ENCODE results near the gene RAD23B. TPM values are rescaled to one million over a fixed set of nuclear protein-coding genes. Genes with fewer than 3 reads are reported as not detected.

RAD23B gene
- total RNA-seq, 1 experiment from 2014 or later: 114 TPM

GRCh38 chr9:107242073-107243030 lies 40.7 kb upstream of the RAD23B start:
- Histone ChIP-seq H3K27me3 (ENCODE audit: control insufficient read depth, insufficient read depth, low read length) (no peaks in the 10 kb centered on the region), H3K4me1 (ENCODE audit: control insufficient read depth, insufficient read depth, low read length) (peaks cover 3% of the 10 kb centered on the region; the same call in 1 of the 2 replicates), H3K9me3 (ENCODE audit: control insufficient read depth, insufficient read depth, low read depth, low read length) (no peaks in the 10 kb centered on the region), H3K4me3 (ENCODE audit: low read depth in 2 of 2, low read length in 2 of 2) (no peak overlapping the region), H3K36me3 (ENCODE audit: control insufficient read depth, insufficient read depth, low read length) (no peaks in the 10 kb centered on the region), H3K27ac (ENCODE audit: low read length) (no peak overlapping the region)
- in situ Hi-C loops (cut with HindIII; ENCODE audit: low pct_unique_long_range_greater_than_20kb, low sequenced_read_pairs): no loop called here
- ChIA-PET POLR2A (no interaction called here), CTCF (no interaction called here)
- ATAC-seq: no peak
- DNase-seq (ENCODE audit: low read depth, low spot score): no peak
- TF ChIP-seq REST (IDR thresholded peaks at IDR 0.05; ENCODE audit: insufficient read depth in 1 of 2, low read depth in 2 of 2, low read length in 1 of 2): no peak
- TF ChIP-seq TCF7L2 (IDR thresholded peaks at IDR 0.05; ENCODE audit: low read depth, low read length): no peak
- TF ChIP-seq POLR2AphosphoS5 (IDR thresholded peaks at IDR 0.05; ENCODE audit: low read depth, low read length): no peak
- no peak for TF ChIP-seq SIN3A (IDR thresholded peaks at IDR 0.05; ENCODE audit: borderline replicate concordance, insufficient read depth, low read depth, low read length)
- TF ChIP-seq CTCF (IDR thresholded peaks at IDR 0.05): no peak
- BruUV-seq (replicated peaks): no TSS peak
- intact Hi-C loops (cut with micrococcal nuclease; ENCODE audit: unreplicated experiment): no loop called here

- intact Hi-C loops (cut with micrococcal nuclease; ENCODE audit: unreplicated experiment) (no loop called here), in situ Hi-C loops (cut with HindIII; ENCODE audit: low pct_unique_long_range_greater_than_20kb, low sequenced_read_pairs) (no loop called here)
- Histone ChIP-seq H3K27me3 (ENCODE audit: control insufficient read depth, insufficient read depth, low read length) (no peaks in the 10 kb centered on the region), H3K4me3 (ENCODE audit: low read depth in 2 of 2, low read length in 2 of 2) (no peak overlapping the region), H3K27ac (ENCODE audit: low read length) (no peak overlapping the region; the same call in 1 of the 2 replicates), H3K36me3 (ENCODE audit: control insufficient read depth, insufficient read depth, low read length) (no peaks in the 10 kb centered on the region), H3K4me1 (ENCODE audit: control insufficient read depth, insufficient read depth, low read length) (peaks cover 4% of the 10 kb centered on the region), H3K9me3 (ENCODE audit: control insufficient read depth, insufficient read depth, low read depth, low read length) (no peaks in the 10 kb centered on the region)
- ATAC-seq (no peak; the same call in 1 of the 2 replicates), DNase-seq (ENCODE audit: low read depth, low spot score) (no peak)
- TF ChIP-seq CTCF (IDR thresholded peaks at IDR 0.05): no peak
- TF ChIP-seq REST (IDR thresholded peaks at IDR 0.05; ENCODE audit: insufficient read depth in 1 of 2, low read depth in 2 of 2, low read length in 1 of 2): no peak
- TF ChIP-seq TCF7L2 (IDR thresholded peaks at IDR 0.05; ENCODE audit: low read depth, low read length): no peak
- no peak for TF ChIP-seq SIN3A (IDR thresholded peaks at IDR 0.05; ENCODE audit: borderline replicate concordance, insufficient read depth, low read depth, low read length)
- TF ChIP-seq POLR2AphosphoS5 (IDR thresholded peaks at IDR 0.05; ENCODE audit: low read depth, low read length): no peak
- CTCF ChIA-PET: no interaction called here
- POLR2A ChIA-PET: no interaction called here
- no TSS peak for BruUV-seq (replicated peaks)
Measured at GRCh38 chr9:107243742-107244141, 39.3 kb upstream of the RAD23B start.
